ENCODE measurements around the gene ERAP2. TPM values are rescaled to one million over a fixed set of nuclear protein-coding genes. Genes with fewer than 3 reads are reported as not detected.
"Not testable (repeated sequence)": the region's sequence is repeated elsewhere in the genome, so short reads cannot be mapped to it uniquely, and the experiment has no call there.

The ERAP2 gene
- total and polyA plus RNA-seq, 2 experiments from 2014 or later: 1.1 to 1.8 TPM

- Histone ChIP-seq H3K79me2 (ENCODE audit: insufficient read depth) (no peaks in the 10 kb centered on the region), H3F3A (ENCODE audit: insufficient read depth) (peaks cover 13% of the 10 kb centered on the region), H3K9ac (no peak overlapping the region), H3K4me1 (ENCODE audit: insufficient read depth) (peaks cover 10% of the 10 kb centered on the region), H3K36me3 (ENCODE audit: low read depth) (no peaks in the 10 kb centered on the region), H3K9me3 (ENCODE audit: low read depth) (no peaks in the 10 kb centered on the region), H3K27me3 (replicated peaks; ENCODE audit: insufficient read depth) (no peaks in the 10 kb centered on the region), H3K9me2 (ENCODE audit: insufficient read depth) (no peaks in the 10 kb centered on the region), H3K4me3 (no peak overlapping the region), H3K27ac (no peak overlapping the region), H3K4me2 (ENCODE audit: unreplicated experiment) (no peak overlapping the region), H4K20me1 (ENCODE audit: insufficient read depth) (no peaks in the 10 kb centered on the region), H2AFZ (no peak overlapping the region)
- DNase-seq: no peak
- TF ChIP-seq EZH2 (IDR thresholded peaks at IDR 0.05; ENCODE audit: insufficient read depth, poor library complexity, severe bottlenecking) (no peak), EZH2phosphoT487 (IDR thresholded peaks at IDR 0.05; ENCODE audit: insufficient read depth, low read depth) (no peak)
- WGBS, 2 experiments (ENCODE audit: low coverage in 1 of 2, low lambda C conversion rate in 2 of 2, missing lambda C conversion rate in 2 of 2): 90 to 97% methylated on average over 7 of the region's 7 CpGs
- in situ Hi-C loops (cut with MboI): no loop called here
Observed at GRCh38 chr5:96928931-96929708, 52.8 kb downstream of the ERAP2 start.

- Histone ChIP-seq H4K20me1 (ENCODE audit: insufficient read depth) (no peaks in the 10 kb centered on the region), H3F3A (ENCODE audit: insufficient read depth) (peaks cover 18% of the 10 kb centered on the region), H3K4me1 (ENCODE audit: insufficient read depth) (peaks cover 12% of the 10 kb centered on the region), H3K36me3 (ENCODE audit: low read depth) (no peaks in the 10 kb centered on the region), H2AFZ (no peak overlapping the region), H3K27ac (no peak overlapping the region), H3K9me2 (ENCODE audit: insufficient read depth) (no peaks in the 10 kb centered on the region), H3K9me3 (ENCODE audit: low read depth) (no peaks in the 10 kb centered on the region), H3K27me3 (replicated peaks; ENCODE audit: insufficient read depth) (no peaks in the 10 kb centered on the region), H3K4me3 (no peak overlapping the region), H3K9ac (no peak overlapping the region), H3K79me2 (ENCODE audit: insufficient read depth) (no peaks in the 10 kb centered on the region), H3K4me2 (ENCODE audit: unreplicated experiment) (no peak overlapping the region)
- in situ Hi-C loops (cut with MboI): no loop called here
- WGBS, 2 experiments (ENCODE audit: low coverage in 1 of 2, low lambda C conversion rate in 2 of 2, missing lambda C conversion rate in 2 of 2): 86 to 91% methylated on average over 3 of the region's 3 CpGs
- TF ChIP-seq EZH2 (IDR thresholded peaks at IDR 0.05; ENCODE audit: insufficient read depth, poor library complexity, severe bottlenecking) (no peak), EZH2phosphoT487 (IDR thresholded peaks at IDR 0.05; ENCODE audit: insufficient read depth, low read depth) (no peak)
- no peak for DNase-seq
Observed at GRCh38 chr5:96930058-96930457, 53.8 kb downstream of the ERAP2 start.

DNA sequence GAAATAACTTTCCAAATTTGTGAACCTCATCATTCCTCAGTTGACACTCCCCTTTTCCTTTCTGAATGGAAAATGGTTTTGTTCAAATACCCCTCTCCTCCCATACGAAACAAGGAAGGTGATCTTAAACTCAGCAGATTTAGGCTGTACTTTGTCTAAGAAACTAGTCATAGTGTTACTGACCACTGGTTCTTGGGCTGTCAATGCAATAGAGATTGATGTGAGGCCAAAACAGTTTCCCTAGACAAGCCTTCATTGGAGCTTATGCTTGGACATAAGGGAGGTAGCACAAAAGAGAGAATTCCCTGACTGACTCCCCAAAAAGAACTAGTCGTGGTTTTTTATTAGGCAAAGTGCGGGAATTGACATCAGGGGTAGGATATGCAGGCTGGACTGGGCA is 54.3 kb downstream of the ERAP2 start:
- no peak overlapping the region for H3K4me2 ChIP-seq (ENCODE audit: unreplicated experiment)
- DNase-seq: no peak
- H2AFZ ChIP-seq: no peak overlapping the region
- no peak overlapping the region for H3K4me3 ChIP-seq
- peaks cover 12% of the 10 kb centered on the region for H3K4me1 ChIP-seq (ENCODE audit: insufficient read depth)
- H3K9me3 ChIP-seq (ENCODE audit: low read depth): no peaks in the 10 kb centered on the region
- no peak overlapping the region for H3K9ac ChIP-seq
- no peaks in the 10 kb centered on the region for H3K9me2 ChIP-seq (ENCODE audit: insufficient read depth)
- H3K27me3 ChIP-seq (replicated peaks; ENCODE audit: insufficient read depth): no peaks in the 10 kb centered on the region
- no peaks in the 10 kb centered on the region for H3K36me3 ChIP-seq (ENCODE audit: low read depth)
- H3K27ac ChIP-seq: no peak overlapping the region
- in situ Hi-C loops (cut with MboI): no loop called here
- H3F3A ChIP-seq (ENCODE audit: insufficient read depth): peaks cover 18% of the 10 kb centered on the region
- H4K20me1 ChIP-seq (ENCODE audit: insufficient read depth): no peaks in the 10 kb centered on the region
- no peaks in the 10 kb centered on the region for H3K79me2 ChIP-seq (ENCODE audit: insufficient read depth)
- TF ChIP-seq EZH2phosphoT487 (IDR thresholded peaks at IDR 0.05; ENCODE audit: insufficient read depth, low read depth): no peak
- TF ChIP-seq EZH2 (IDR thresholded peaks at IDR 0.05; ENCODE audit: insufficient read depth, poor library complexity, severe bottlenecking): no peak
- 91 to 94% methylated on average over 3 of the region's 3 CpGs for WGBS, 2 experiments (ENCODE audit: low coverage in 1 of 2, low lambda C conversion rate in 2 of 2, missing lambda C conversion rate in 2 of 2)

GRCh38 chr5:96931037-96931436 is 54.7 kb downstream of the ERAP2 start:
- H4K20me1 ChIP-seq (ENCODE audit: insufficient read depth); H3K9me3 ChIP-seq (ENCODE audit: low read depth); H3K27ac ChIP-seq; H3K36me3 ChIP-seq (ENCODE audit: low read depth); H3K4me2 ChIP-seq (ENCODE audit: unreplicated experiment); H3K4me3 ChIP-seq; H3K27me3 ChIP-seq (replicated peaks; ENCODE audit: insufficient read depth); H2AFZ ChIP-seq; in situ Hi-C loops (cut with MboI); H3K79me2 ChIP-seq (ENCODE audit: insufficient read depth); H3K9ac ChIP-seq; DNase-seq; H3K9me2 ChIP-seq (ENCODE audit: insufficient read depth): not testable (repeated sequence)
- WGBS, 2 experiments (ENCODE audit: low coverage in 1 of 2, low lambda C conversion rate in 2 of 2, missing lambda C conversion rate in 2 of 2): 83 to 85% methylated on average over 2 of the region's 2 CpGs
- H3K4me1 ChIP-seq (ENCODE audit: insufficient read depth): peaks cover 12% of the 10 kb centered on the region
- H3F3A ChIP-seq (ENCODE audit: insufficient read depth): peaks cover 18% of the 10 kb centered on the region

Data from GM23248 (cell line).